Mononuclear cell (primary cell): Measurements from ENCODE around the gene PPIP5K2. TPM values are rescaled to one million over a fixed set of nuclear protein-coding genes. Genes with fewer than 3 reads are reported as not detected.
"Not testable (repeated sequence)": the region's sequence is repeated elsewhere in the genome, so short reads cannot be mapped to it uniquely, and the experiment has no call there.

Experiments
- H3K27me3 ChIP-seq: 2 replicates; pipeline ENCODE4 v1.6.0; 2011; ENCODE audit warnings: low read length, control low read depth; ENCODE audit not compliant: insufficient read depth
- H3K4me1 ChIP-seq: 2 replicates; pipeline ENCODE4 v1.5.1; 2011; ENCODE audit warnings: mild to moderate bottlenecking, low read length, control low read depth; ENCODE audit not compliant: insufficient read depth
- H3K4me3 ChIP-seq: 2 replicates; pipeline ENCODE4 v1.5.1; 2011; ENCODE audit warnings: mild to moderate bottlenecking, low read length, moderate library complexity
- H3K9me3 ChIP-seq: 2 replicates; pipeline ENCODE4 v1.5.1; 2011; ENCODE audit warnings: low read depth, mild to moderate bottlenecking, control low read depth, low read length
- total RNA-seq: library from RNA; depleted of rRNA; stranded (reverse); fragments of >200 nt; gene quantifications from one replicate; pipeline ENCODE4 v1.2.3, GENCODE V29; 2012

The PPIP5K2 gene
- 55.4 TPM for total RNA-seq

DNA sequence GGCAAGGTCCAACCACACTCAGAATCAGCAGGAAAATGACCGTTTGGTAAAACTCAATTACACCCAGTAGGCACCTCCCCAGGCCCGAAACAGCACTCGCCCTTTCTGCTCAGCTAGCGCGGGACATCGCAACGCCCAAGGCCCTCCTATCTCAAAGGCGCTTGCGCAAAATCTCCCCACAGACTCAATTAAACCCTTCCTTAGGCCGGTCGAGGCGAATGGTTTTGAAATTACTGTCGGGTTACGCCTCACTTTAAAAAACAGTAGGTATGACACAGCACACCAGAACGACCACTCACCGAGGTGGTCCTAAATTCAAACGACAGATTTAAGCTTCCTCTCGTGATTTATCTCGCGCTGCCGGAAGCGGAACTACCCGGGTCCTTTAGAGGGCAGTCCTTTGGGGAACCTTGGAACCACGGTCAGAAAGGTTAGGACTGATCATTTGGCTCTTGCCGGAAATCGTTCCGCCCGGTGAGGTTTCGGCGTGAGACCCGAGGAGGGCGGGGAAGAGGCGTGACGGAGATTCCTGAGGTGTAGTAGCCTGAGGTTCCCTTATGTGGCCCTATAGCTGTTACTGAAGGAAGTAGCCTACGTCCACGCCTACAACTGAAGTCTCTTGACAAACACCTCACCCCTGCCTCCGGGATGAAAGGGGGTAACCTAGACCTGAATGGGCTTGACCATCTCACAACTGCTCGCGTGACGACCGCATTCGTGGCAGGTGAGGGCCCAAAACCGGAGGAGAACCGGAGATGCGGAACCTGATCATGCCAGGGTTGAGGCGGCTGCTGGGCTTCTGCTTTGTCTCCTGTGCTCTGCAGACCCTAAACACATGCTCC lies at the start of gene PPIP5K2, which contains the start of gene GIN1:
TSS of gene PPIP5K2 (plus strand) at position 537 of the 842 bp plus-strand sequence. CDS start 9,289 bp downstream, outside the sequence.
TSS of gene GIN1 (minus strand) at position 374 of the 842 bp plus-strand sequence. CDS start 11,431 bp downstream, outside the sequence.
- no peaks in the 10 kb centered on the region for H3K9me3 ChIP-seq
- peaks cover 21% of the 10 kb centered on the region for H3K4me1 ChIP-seq
- H3K27me3 ChIP-seq: no peaks in the 10 kb centered on the region
- H3K4me3 ChIP-seq: peak within 1 kb of the TSS; percentile 80

DNA sequence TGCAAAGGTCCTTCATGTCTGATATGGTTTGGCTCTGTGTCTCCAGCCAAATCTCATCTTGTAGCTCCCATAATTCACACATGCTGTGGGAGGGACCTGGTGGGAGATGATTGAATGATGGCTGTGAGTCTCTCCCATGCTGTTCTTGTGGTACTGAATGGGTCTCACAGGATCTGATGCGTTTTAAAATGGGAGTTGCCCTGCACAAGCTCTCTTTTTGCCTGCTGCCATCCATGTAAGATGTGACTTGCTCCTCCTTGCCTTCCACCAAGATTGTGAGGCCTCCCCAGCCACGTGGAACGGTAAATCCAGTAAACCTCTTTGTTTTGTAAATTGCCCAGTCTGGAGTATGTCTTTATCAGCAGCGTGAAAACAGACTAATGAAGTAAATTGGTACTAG lies 46.6 kb upstream of the PPIP5K2 start:
- H3K4me1 ChIP-seq, H3K4me3 ChIP-seq, H3K27me3 ChIP-seq: not testable (repeated sequence)
- H3K9me3 ChIP-seq: peaks cover 17% of the 10 kb centered on the region

DNA sequence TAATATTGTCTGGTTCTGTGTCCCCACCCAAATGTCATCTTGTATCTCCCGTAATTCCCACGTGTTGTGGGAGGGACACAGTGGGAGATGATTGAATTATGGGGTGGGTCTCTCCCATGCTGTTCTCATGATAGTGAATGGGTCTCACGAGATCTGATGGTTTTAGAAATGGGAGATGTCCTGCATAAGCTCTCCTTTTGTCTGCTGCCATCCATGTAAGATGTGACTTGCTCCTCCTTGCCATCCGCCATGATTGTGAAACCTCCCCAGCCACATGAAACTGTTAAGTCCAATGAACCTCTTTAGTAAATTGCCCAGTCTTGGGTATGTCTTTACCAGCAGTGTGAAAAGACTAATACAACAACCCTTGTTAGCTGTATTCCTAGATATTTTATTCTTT lies 44.7 kb upstream of the PPIP5K2 start:
- no peaks in the 10 kb centered on the region for H3K4me1 ChIP-seq
- no peak overlapping the region for H3K4me3 ChIP-seq
- H3K9me3 ChIP-seq: peaks cover 21% of the 10 kb centered on the region
- H3K27me3 ChIP-seq: no peaks in the 10 kb centered on the region

- Histone ChIP-seq H3K4me3 (no peak overlapping the region), H3K4me1 (no peaks in the 10 kb centered on the region), H3K27me3 (no peaks in the 10 kb centered on the region), H3K9me3 (peaks cover 56% of the 10 kb centered on the region)
Observed at GRCh38 chr5:103079796-103080195, 40.3 kb upstream of the PPIP5K2 start.

GRCh38 chr5:103086547-103086946 lies 33.6 kb upstream of the PPIP5K2 start:
- peaks cover 37% of the 10 kb centered on the region for H3K9me3 ChIP-seq
- H3K4me1 ChIP-seq: no peaks in the 10 kb centered on the region

DNA sequence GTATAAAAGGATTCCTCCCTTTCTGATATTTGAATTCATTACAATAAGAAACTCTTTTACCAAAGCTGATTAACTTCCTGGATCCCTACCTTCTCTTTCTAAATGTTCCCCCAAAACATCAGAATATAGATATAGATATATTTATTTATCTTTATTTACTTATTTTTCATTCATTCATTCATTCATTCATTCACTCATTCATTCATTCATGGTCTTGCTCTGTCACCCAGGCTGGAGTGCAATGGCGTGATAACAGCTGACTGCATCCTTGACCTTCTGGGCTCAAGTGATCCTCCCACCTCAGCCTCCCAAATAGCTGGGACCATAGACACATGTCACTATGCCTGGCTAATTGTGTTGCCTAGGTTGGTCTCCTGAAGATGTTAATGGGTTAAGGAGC lies 30.8 kb upstream of the PPIP5K2 start:
- H3K9me3 ChIP-seq: peaks cover 12% of the 10 kb centered on the region
- H3K27me3 ChIP-seq: no peaks in the 10 kb centered on the region
- no peak overlapping the region for H3K4me3 ChIP-seq
- no peaks in the 10 kb centered on the region for H3K4me1 ChIP-seq

More at GRCh38 chr5:103086547-103086946, 33.6 kb upstream of the PPIP5K2 start:
- no peaks in the 10 kb centered on the region for H3K27me3 ChIP-seq
- H3K4me3 ChIP-seq: no peak overlapping the region

DNA sequence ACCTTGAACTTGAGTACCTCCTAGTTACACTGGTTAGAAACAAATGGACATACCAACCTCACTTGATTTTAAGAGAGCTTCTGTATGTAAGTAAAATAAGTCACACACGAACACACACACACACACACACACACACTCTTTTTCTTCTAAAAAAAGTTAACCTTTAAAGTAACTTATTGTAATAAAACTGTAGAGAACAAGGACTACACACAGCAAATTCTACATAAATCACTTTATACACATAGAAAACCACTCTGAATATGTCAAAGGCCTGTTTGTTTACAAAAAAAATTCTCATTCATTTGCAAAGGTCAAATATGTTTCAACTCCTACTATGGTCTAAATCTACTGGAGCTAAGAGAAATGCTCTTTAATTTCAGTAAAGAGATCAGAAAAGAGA lies 29.3 kb upstream of the PPIP5K2 start:
- Histone ChIP-seq H3K9me3 (peaks cover 2% of the 10 kb centered on the region), H3K4me1 (no peaks in the 10 kb centered on the region), H3K27me3 (no peaks in the 10 kb centered on the region), H3K4me3 (no peak overlapping the region)

GRCh38 chr5:103092676-103093075 lies 27.4 kb upstream of the PPIP5K2 start:
- Histone ChIP-seq H3K27me3 (no peaks in the 10 kb centered on the region), H3K9me3 (no peaks in the 10 kb centered on the region), H3K4me3 (no peak overlapping the region), H3K4me1 (no peaks in the 10 kb centered on the region)

DNA sequence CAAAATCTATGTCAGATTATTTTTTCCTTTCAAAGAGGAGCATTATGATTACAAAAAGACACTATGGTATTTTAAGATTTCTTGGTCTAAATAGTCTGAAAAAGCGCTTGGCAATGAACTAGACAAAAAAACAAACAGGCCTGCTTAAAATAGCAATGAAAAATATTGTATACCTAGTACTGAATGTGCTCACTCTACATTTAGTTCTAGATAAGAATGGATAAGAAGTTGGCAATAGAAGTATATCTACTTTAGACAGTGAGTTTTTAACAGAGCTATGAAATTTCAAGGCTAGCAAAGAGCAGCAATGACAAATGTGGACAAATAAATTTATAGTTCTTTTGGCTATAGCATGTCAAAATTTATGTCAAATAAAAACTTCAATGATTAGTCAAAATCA lies 26.4 kb upstream of the PPIP5K2 start:
- H3K4me3 ChIP-seq: no peak overlapping the region
- no peaks in the 10 kb centered on the region for H3K27me3 ChIP-seq
- H3K9me3 ChIP-seq: no peaks in the 10 kb centered on the region
- H3K4me1 ChIP-seq: no peaks in the 10 kb centered on the region

GRCh38 chr5:103094737-103095136 lies 25.4 kb upstream of the PPIP5K2 start:
- Histone ChIP-seq H3K4me3 (no peak overlapping the region), H3K4me1 (no peaks in the 10 kb centered on the region), H3K9me3 (no peaks in the 10 kb centered on the region), H3K27me3 (no peaks in the 10 kb centered on the region)

DNA sequence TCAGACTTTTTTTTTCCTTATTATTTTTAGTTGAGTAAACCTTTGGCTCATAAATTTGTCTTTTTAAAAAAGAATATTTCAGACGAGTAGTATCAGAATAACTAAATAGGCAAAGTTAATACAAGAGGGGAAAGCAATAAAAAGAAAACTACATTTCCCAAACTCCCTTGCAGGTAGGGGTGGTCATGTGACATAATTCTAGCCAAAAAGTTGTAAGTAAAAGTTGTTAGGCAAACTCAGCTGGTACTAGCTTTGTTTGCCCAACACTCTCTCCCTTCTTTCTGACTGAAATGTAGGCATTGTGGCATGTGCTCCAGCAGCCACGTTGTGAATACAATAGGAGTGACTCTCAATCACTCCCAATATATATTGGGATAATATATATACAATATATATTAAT lies 21.1 kb upstream of the PPIP5K2 start:
- no peaks in the 10 kb centered on the region for H3K4me1 ChIP-seq
- no peaks in the 10 kb centered on the region for H3K9me3 ChIP-seq
- no peaks in the 10 kb centered on the region for H3K27me3 ChIP-seq
- no peak overlapping the region for H3K4me3 ChIP-seq

- Histone ChIP-seq H3K4me3 (no peak overlapping the region), H3K4me1 (no peaks in the 10 kb centered on the region), H3K9me3 (no peaks in the 10 kb centered on the region), H3K27me3 (no peaks in the 10 kb centered on the region)
Observed at GRCh38 chr5:103101079-103101750, 18.9 kb upstream of the PPIP5K2 start.

DNA sequence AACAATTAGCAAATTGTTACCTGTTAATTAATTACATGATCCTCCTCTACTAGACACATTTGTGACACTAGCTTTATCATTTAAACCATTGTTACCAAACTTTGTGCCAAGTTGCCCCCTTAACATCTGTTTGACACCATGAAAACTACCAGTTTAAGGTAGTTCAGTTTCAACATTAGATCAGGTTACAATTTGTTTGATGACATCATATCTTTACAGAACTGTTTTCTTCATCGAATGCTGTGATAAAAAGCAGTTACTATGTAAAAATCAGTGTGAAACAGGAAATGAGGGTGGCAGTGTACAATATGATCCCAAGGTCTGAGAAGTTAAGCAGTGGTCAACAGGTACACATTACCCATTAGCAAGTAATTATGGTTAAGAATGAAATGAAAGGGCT lies 17.9 kb upstream of the PPIP5K2 start:
- Histone ChIP-seq H3K4me1 (no peaks in the 10 kb centered on the region), H3K9me3 (no peaks in the 10 kb centered on the region), H3K27me3 (no peaks in the 10 kb centered on the region)

GRCh38 chr5:103108086-103108485 lies 12.0 kb upstream of the PPIP5K2 start:
- Histone ChIP-seq H3K9me3 (no peaks in the 10 kb centered on the region), H3K27me3 (no peaks in the 10 kb centered on the region), H3K4me3 (no peak overlapping the region), H3K4me1 (peaks cover 10% of the 10 kb centered on the region)

More for the DNA sequence above, 17.9 kb upstream of the PPIP5K2 start:
- H3K4me3 ChIP-seq: no peak overlapping the region

GRCh38 chr5:103109277-103109676 lies 10.8 kb upstream of the PPIP5K2 start:
- no peaks in the 10 kb centered on the region for H3K27me3 ChIP-seq
- H3K4me1 ChIP-seq: peaks cover 10% of the 10 kb centered on the region
- H3K9me3 ChIP-seq: no peaks in the 10 kb centered on the region

More at GRCh38 chr5:103109277-103109676, 10.8 kb upstream of the PPIP5K2 start:
- H3K4me3 ChIP-seq: no peak overlapping the region
